HG02870 (cell line): Measurements from ENCODE around the gene HIVEP3.
"Not testable (repeated sequence)": the region's sequence is repeated elsewhere in the genome, so short reads cannot be mapped to it uniquely, and the experiment has no call there.

ENCODE experiments used
- ATAC-seq: cut with Tn5 transposase; IDR thresholded peaks from one replicate; pipeline ENCODE4 v1.9.1; 2021; ENCODE audit warnings: mild to moderate bottlenecking, moderate library complexity; ENCODE audit not compliant: unreplicated experiment

HIVEP3 gene

DNA sequence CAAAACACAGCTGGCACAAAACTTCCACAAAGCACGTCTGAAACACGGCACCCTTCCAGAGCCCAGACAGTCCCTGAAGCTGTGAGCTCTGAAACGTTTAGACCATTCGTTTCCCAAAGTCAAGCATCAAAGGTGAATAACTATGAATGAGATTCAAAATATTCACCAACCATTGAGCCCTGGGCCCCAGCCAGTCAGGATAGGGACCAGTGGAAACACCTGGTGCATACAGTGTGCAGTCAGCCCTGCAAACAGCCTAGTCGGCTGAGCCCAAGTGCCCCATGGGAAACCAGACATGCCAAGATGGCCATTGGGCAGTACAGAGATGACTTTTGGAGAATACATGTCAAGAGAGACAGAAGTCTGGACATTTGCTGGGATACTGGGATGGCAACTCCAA lies 343.9 kb downstream of the HIVEP3 start:
- no peak for ATAC-seq

GRCh38 chr1:41573785-41574713 lies 344.7 kb downstream of the HIVEP3 start:
- no peak for ATAC-seq

GRCh38 chr1:41573194-41573593 lies 345.5 kb downstream of the HIVEP3 start:
- no peak for ATAC-seq

- no peak for ATAC-seq
Measured at GRCh38 chr1:41572224-41572623, 346.5 kb downstream of the HIVEP3 start.

DNA sequence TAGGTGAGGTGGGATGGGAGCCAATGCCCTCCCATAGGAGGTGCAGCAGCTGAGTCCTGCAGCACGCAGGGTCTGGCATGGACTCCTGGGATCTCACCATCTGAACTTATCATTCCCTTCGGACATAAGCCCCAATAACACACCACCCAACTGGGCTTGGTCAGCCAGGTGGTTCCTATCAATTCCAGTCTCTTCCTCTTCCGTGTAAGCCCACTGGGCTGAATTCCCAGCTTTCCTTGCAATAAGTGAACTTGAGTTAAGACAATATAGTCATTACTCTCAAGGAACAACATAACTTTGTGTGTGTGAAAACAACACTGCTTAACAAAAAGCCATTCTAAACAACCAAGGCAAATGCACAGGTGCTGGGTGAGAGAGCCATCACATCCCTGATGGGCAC lies 347.7 kb downstream of the HIVEP3 start:
- no peak for ATAC-seq

DNA sequence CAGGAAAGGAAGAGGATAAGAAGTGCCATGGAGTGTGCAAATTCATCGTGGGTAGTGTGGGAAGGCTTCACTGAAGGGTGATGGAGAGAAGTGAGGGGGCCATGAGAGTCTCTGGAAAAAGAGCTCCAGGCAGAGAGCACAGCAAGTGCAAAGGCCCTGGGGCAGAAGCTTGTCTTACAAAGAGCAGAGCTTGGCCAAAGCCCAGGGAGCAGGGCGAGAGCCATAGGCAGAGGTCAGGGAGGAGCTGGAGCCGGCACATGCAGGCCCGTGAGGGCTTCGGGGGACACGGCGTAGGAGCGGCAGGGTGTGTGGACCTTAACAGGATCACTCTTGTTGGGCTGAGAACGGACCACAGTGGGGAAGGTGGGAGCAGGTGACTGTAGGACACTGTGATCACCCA lies 350.5 kb downstream of the HIVEP3 start:
- ATAC-seq, result no peak

GRCh38 chr1:41566969-41567368 lies 351.8 kb downstream of the HIVEP3 start:
- no peak for ATAC-seq

GRCh38 chr1:41566274-41566885 lies 352.3 kb downstream of the HIVEP3 start:
- ATAC-seq, result no peak

GRCh38 chr1:41564741-41565475 lies 353.8 kb downstream of the HIVEP3 start:
- ATAC-seq, result no peak

DNA sequence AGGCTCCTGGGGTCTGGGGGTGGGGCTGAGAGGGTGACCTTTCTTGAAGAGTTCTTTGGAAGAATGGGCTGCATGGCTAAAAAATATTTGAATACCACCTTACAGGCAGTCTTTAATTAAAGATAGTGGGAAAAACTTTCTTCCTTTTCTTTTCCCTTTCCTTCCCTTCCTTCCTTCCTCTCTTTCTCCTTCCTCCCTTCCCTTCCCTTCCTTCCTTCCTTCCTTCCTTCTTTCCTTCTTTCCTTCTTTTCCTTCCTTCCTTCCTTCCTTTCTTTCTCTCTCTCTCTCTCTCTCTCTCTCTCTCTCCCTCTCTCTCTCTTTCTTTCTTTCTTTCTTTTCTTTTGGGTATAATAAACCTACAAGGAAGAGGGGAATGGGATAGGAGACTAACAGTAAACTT lies 356.4 kb downstream of the HIVEP3 start:
- no peak for ATAC-seq

- no peak for ATAC-seq
Measured at GRCh38 chr1:41560931-41561330, 357.8 kb downstream of the HIVEP3 start.

DNA sequence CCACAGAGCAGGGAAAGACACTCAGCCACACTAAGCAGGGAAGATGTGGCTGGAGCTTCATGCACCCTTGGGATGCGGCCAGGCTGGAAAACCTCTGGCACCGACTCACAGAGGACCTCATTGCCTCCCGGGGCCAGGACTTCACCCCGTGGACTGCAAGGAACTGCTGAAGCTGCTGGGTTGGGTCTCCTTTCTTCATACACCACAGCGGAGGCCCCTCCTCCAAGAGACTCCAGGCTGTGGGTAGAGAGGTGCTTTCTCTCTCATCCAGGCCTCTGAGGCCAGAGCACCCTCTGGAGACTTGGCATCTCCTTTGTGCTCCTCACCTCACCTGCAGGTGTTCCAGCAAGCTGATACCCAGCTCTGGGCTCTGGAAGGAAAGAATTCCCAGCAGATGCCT lies 358.2 kb downstream of the HIVEP3 start:
- no peak for ATAC-seq

DNA sequence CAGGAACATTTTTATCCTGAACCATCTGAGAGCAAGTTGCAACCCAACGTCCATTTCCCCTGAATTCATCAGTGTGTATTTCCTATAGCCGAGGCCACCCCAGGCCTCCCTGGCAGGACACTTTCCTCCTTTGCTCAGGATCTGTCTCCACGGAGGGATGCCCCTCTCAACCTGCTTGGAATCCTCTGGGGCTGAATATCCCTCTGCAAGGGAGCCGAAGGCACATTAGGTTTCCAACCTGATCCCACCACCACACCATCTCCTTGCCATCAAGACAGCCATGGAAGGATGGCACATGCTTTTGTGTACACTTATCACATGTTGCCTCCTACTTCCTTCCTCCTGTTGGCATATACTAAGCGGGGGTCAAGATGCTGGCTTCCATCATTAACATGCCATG lies 359.4 kb downstream of the HIVEP3 start:
- no peak for ATAC-seq

GRCh38 chr1:41558761-41559171 lies 360.0 kb downstream of the HIVEP3 start:
- no peak for ATAC-seq

- no peak for ATAC-seq
Measured at GRCh38 chr1:41557751-41558455, 360.8 kb downstream of the HIVEP3 start.

DNA sequence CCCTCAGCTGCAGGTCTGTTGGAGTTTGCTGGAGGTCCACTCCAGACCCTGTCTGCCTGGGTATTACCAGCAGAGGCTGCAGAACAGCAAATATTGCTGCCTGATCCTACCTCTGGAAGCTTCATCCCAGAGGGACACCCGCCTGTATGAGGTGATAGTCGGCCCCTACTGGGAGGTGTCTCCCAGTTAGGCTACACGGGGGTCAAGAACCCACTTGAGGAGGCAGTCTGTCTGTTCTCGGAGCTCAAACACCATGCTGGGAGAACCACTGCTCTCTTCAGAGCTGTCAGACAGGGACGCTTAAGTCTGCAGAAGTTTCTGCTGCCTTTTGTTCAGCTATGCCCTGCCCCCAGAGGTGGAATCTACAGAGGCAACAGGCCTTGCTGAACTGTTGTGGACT lies 364.0 kb downstream of the HIVEP3 start:
- ATAC-seq, result not testable (repeated sequence)

DNA sequence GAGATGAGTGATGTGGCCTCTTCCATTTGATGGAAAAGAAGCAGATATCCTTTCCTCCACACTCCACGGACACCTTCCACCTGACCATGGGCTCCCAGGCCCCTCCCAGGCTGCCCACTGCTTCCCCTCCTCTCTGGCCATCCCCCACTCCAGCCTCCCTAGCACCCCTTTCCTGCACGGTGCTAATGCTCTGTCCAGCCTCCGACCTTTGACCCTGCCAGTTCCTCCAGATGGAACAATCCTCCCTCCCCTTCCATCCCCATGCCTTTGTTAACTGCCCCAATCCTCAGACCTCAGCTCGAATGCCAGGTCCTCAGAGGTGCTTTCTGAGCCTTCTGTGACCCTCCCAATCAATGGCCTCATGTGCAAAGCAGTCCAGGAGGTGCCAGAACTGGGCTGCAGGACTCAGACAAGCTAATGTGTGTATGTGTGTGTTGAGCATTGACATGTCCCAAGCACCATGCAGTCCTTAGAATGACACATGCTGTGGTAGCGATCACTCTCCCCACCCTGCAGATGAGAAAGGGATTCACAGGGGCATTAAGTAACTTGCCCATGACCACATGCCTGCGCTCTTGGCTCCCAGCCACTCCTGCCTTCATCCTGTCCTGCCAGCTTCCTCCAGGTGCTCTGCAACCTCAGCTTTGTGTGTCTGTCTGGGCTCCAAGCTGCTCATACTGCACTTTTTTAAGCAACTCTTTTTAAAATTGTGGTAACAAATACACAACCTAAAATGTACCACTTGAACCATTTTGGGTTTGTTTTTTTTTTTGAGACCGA lies 370.8 kb downstream of the HIVEP3 start:
- ATAC-seq, result no peak

- no peak for ATAC-seq
Measured at GRCh38 chr1:41547336-41547735, 371.4 kb downstream of the HIVEP3 start.

GRCh38 chr1:41546833-41547135 lies 371.9 kb downstream of the HIVEP3 start:
- ATAC-seq, result no peak

- ATAC-seq, result no peak
Measured at GRCh38 chr1:41545996-41546832, 372.5 kb downstream of the HIVEP3 start.
